CD4-positive, CD25-positive, alpha-beta regulatory T cell (primary cell): Measurements from ENCODE around the gene INSIG2. TPM values are rescaled to one million over a fixed set of nuclear protein-coding genes. Genes with fewer than 3 reads are reported as not detected.

Source experiments
- ATAC-seq, 2 donors: fragments of 150-1000 bp; cut with Tn5 transposase; one replicate each; pipeline ENCODE4 v1.10.0; 2021; ENCODE audit warnings: low read depth in 2 of 2, moderate number of reproducible peaks in 2 of 2, moderate library complexity in 1 of 2
- DNase-seq, 3 donors: peaks; one replicate each; pipeline versions ENCODE4 v3.0.0 to v3.0.0-alpha.2; 2012 to 2022; ENCODE audit warnings: mixed read lengths in 1 of 3
- H3K27ac ChIP-seq: one replicate; pipeline ENCODE4 v1.7.0; 2013; ENCODE audit warnings: mild to moderate bottlenecking, low read length; ENCODE audit not compliant: insufficient read depth, poor library complexity, severe bottlenecking
- H3K27me3 ChIP-seq: one replicate; pipeline ENCODE4 v1.7.0; 2013; ENCODE audit warnings: low read length; ENCODE audit not compliant: control insufficient read depth, insufficient read depth
- H3K36me3 ChIP-seq: one replicate; pipeline ENCODE4 v1.7.0; 2013; ENCODE audit warnings: mild to moderate bottlenecking, low read length, moderate library complexity; ENCODE audit not compliant: control insufficient read depth, insufficient read depth
- H3K4me1 ChIP-seq: 2 replicates; pipeline ENCODE4 v1.7.0; 2013; ENCODE audit warnings: mild to moderate bottlenecking, low read length; ENCODE audit not compliant: insufficient read depth, control insufficient read depth, poor library complexity, severe bottlenecking
- H3K4me3 ChIP-seq: one replicate; pipeline ENCODE4 v1.7.0; 2013; ENCODE audit warnings: low read depth, mild to moderate bottlenecking, low read length, moderate library complexity
- H3K9me3 ChIP-seq, 2 experiments: 1 replicate in 1 of 2; 2 replicates in 1 of 2; pipeline ENCODE4 v1.7.0; 2013; ENCODE audit warnings: low read length in 2 of 2, mild to moderate bottlenecking in 1 of 2, moderate library complexity in 1 of 2; ENCODE audit not compliant: control insufficient read depth in 2 of 2
- H3K27ac Mint-ChIP-seq, 3 donors: one replicate each; pipeline ENCODE4 v1.8.0; 2020 to 2022; ENCODE audit warnings: mild to moderate bottlenecking in 3 of 3, mixed read lengths in 3 of 3, moderate library complexity in 2 of 3
- H3K27me3 Mint-ChIP-seq: one replicate; pipeline ENCODE4 v1.8.0; 2022; ENCODE audit warnings: mild to moderate bottlenecking, mixed read lengths
- H3K36me3 Mint-ChIP-seq: one replicate; pipeline ENCODE4 v1.8.0; 2020; ENCODE audit warnings: mixed read lengths
- H3K4me1 Mint-ChIP-seq, 4 donors: one replicate each; pipeline ENCODE4 v1.8.0; 2020 to 2022; ENCODE audit warnings: mixed read lengths in 4 of 4, mild to moderate bottlenecking in 1 of 4
- H3K4me3 Mint-ChIP-seq, 4 donors: one replicate each; pipeline ENCODE4 v1.8.0; 2020 to 2022; ENCODE audit warnings: mild to moderate bottlenecking in 4 of 4, mixed read lengths in 4 of 4, moderate library complexity in 3 of 4
- H3K9me3 Mint-ChIP-seq, 7 donors: one replicate each; pipeline ENCODE4 v1.8.0; 2020 to 2022; ENCODE audit warnings: mixed read lengths in 7 of 7, mild to moderate bottlenecking in 3 of 7, moderate library complexity in 2 of 7
- polyA plus RNA-seq, 4 donors: library from polyadenylated mRNA; unstranded; fragments of 300-500 nt; fragmentation: Illumina TruSeq; gene quantifications; one replicate each; pipeline ENCODE4 v1.2.3, GENCODE V29; 2021
- total RNA-seq: library from RNA; stranded (reverse); gene quantifications from one replicate; pipeline ENCODE4 v1.2.3, GENCODE V29; 2022

INSIG2 gene
- total and polyA plus RNA-seq, 5 donors from 2014 or later, result 11.3 to 29.2 (median 28.7) TPM

DNA sequence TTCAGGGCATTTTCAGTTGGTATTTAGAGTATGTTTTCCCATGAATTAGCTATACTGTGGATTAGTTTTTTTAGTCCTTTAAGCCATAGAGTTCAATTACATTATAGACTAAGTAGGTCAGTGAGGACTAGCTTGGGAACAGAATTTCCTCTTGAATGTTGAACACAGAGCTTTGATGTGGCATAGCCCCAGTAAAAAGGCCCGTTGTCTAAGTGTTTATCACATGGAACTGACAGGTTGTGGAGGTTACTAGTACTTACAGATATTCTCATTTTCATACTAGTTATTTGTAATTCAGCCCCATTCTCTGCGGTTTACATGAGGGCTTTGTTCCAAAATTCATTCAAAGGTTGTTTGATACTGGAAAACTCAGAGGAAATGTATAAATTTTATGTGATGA is 6.2 kb downstream of the INSIG2 start:
- peak in 1 of 3 donors; percentile 17 for DNase-seq
- Histone ChIP-seq H3K27me3 (no peaks in the 10 kb centered on the region), H3K27ac (no peak overlapping the region), H3K36me3 (peaks cover 29% of the 10 kb centered on the region), H3K4me1 (peaks cover 24% of the 10 kb centered on the region), H3K4me3 (peak overlapping the region; percentile 28), H3K9me3 (no peaks in the 10 kb centered on the region)
- Mint-ChIP-seq H3K27me3 (no peaks in the 10 kb centered on the region), H3K4me3 (peak overlapping the region in 2 of 4 donors; percentile 12 to 15), H3K9me3 (no peaks in the 10 kb centered on the region), H3K36me3 (peaks cover 17% of the 10 kb centered on the region), H3K4me1 (peaks cover 7 to 49% (median 30%) of the 10 kb centered on the region in 4 donors), H3K27ac (no peak overlapping the region)
- no peak for ATAC-seq

DNA sequence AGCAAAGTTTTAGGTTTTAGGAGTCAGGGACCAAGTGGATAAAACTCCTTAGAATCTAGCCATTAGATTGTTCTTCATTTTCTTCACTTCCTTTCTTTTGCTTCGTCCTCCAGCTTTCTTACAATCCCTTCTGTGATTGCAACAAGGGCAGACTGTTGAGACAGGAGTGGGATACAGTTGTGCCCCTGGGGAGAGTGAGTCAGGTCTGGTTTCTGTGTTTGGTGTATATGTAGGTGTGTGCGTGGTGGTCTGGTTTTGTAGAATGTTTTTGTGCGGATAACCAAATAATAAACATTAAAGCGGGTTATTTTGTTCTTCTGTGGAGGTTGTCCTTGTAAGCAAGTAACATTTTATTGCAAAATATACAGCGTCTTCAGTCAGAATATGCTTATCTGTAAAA is 7.3 kb downstream of the INSIG2 start:
- Histone ChIP-seq H3K9me3 (no peaks in the 10 kb centered on the region), H3K36me3 (peaks cover 34% of the 10 kb centered on the region), H3K4me3 (no peak overlapping the region), H3K4me1 (peaks cover 13% of the 10 kb centered on the region), H3K27me3 (no peaks in the 10 kb centered on the region), H3K27ac (no peak overlapping the region)
- no peak for DNase-seq
- ATAC-seq, result no peak
- Mint-ChIP-seq H3K27ac (peak overlapping the region in 1 of 3 donors; percentile 1), H3K36me3 (peaks cover 17% of the 10 kb centered on the region), H3K27me3 (no peaks in the 10 kb centered on the region), H3K4me1 (peaks cover 7 to 43% (median 28%) of the 10 kb centered on the region in 4 donors), H3K9me3 (no peaks in the 10 kb centered on the region), H3K4me3 (peak overlapping the region in 1 of 4 donors; percentile 3)

DNA sequence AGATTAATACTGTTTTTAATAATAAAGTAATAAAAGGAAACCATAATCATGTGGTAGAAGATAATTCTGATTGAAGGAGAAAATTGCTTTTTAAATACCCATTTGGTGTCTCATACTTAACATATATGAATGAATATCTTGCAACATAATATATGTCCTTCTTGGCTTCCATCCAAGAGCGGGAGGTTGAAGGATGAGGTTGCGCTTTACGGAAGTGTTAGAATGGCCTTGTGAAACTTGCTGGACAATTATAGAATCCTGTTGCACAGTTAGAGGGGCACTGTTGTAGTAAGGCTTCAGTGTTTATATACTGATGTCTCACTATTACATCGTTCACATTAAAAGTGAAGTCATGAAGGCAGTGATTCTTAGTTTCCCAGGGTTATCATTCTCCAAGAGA is 9.4 kb downstream of the INSIG2 start:
- Histone ChIP-seq H3K27me3 (no peaks in the 10 kb centered on the region), H3K4me3 (no peak overlapping the region), H3K36me3 (peaks cover 46% of the 10 kb centered on the region), H3K9me3 (no peaks in the 10 kb centered on the region), H3K4me1 (peaks cover 12% of the 10 kb centered on the region), H3K27ac (no peak overlapping the region)
- Mint-ChIP-seq H3K27ac (no peak overlapping the region), H3K36me3 (peaks cover 21% of the 10 kb centered on the region), H3K27me3 (no peaks in the 10 kb centered on the region), H3K4me3 (no peak overlapping the region), H3K4me1 (peaks cover 7 to 41% (median 25%) of the 10 kb centered on the region in 4 donors), H3K9me3 (no peaks in the 10 kb centered on the region)
- ATAC-seq (no peak), DNase-seq (no peak)

DNA sequence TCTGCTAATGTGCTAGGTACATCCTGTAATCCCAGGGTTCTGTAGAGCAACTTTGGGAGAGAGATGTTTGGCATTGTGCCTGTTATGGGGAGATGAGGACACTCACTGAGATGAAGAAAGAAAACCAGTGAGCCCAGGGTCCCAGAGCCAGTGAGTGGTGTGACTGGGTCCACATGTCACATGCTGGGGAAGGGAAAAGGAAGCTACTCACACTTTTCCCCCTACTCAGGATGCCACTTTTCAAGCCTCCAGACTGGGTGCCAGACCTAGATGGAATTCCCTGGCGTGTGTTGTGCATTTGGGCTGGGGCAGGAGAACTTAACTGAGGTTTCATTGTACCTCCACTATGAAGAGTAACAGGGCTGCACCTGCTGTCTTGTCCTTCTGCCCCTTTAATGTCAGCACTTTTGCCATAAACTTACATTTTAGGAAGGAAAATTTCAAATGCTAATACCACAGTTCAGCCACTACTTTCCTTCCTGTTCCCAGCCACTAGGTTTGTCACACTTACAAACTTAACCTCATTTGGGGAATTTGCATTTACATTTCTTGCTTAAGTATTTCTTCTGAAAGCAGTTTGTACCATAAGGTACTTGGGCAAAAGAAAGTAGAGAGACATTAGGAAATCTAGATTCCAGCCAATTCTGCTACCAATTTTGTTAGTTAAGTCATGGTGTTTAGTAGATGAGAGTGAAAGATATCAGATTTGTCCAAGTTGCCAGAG is 10.2 kb downstream of the INSIG2 start:
- H3K27me3 ChIP-seq, result no peaks in the 10 kb centered on the region
- H3K4me3 ChIP-seq, result no peak overlapping the region
- Mint-ChIP-seq H3K36me3 (peaks cover 20% of the 10 kb centered on the region), H3K4me1 (peaks cover 7 to 40% (median 25%) of the 10 kb centered on the region in 4 donors), H3K27me3 (no peaks in the 10 kb centered on the region), H3K9me3 (no peaks in the 10 kb centered on the region), H3K4me3 (no peak overlapping the region), H3K27ac (no peak overlapping the region)
- no peak overlapping the region for H3K27ac ChIP-seq
- peaks cover 49% of the 10 kb centered on the region for H3K36me3 ChIP-seq
- H3K4me1 ChIP-seq, result peaks cover 12% of the 10 kb centered on the region
- no peak for ATAC-seq
- H3K9me3 ChIP-seq, result no peaks in the 10 kb centered on the region
- DNase-seq, result no peak

DNA sequence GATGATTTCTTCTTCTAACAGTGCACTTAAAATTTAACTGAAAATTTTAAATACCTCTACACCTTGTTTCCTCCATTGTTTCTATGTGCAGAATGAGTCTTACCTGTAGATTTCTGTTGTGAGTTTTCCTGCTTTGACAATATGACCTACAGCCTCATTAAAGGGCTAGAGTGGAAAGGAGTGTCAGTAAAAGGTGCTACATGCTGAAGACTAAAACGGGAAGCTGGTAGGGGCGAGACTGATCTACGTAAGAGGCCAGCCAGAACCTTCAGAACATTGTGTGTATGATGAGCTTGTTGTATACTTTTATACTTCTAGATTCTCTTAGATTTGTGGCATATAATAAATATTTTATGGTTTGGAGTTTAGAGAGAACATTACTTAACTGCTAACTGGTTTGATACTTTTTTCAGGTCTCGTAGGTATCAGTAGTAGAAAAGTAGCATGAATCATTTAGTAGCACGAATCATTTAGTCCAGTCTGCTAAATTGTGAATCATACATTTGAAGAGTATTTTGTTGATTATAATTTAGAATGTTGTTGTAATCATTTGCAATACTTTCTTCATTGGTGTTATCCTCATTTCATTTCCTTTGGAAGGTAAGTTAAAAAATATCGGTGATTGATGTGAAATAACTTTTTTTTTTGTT is 14.3 kb downstream of the INSIG2 start:
- no peak overlapping the region for H3K4me3 ChIP-seq
- Mint-ChIP-seq H3K27ac (no peak overlapping the region), H3K4me1 (peaks cover 7 to 17% (median 10%) of the 10 kb centered on the region in 4 donors), H3K9me3 (peaks cover 0 to 2% (median 0%) of the 10 kb centered on the region in 7 donors), H3K4me3 (no peak overlapping the region), H3K27me3 (no peaks in the 10 kb centered on the region), H3K36me3 (peaks cover 44% of the 10 kb centered on the region)
- DNase-seq (no peak), ATAC-seq (no peak)
- H3K4me1 ChIP-seq, result no peaks in the 10 kb centered on the region
- no peaks in the 10 kb centered on the region for H3K9me3 ChIP-seq
- H3K27me3 ChIP-seq, result no peaks in the 10 kb centered on the region
- peaks cover 53% of the 10 kb centered on the region for H3K36me3 ChIP-seq
- H3K27ac ChIP-seq, result no peak overlapping the region

DNA sequence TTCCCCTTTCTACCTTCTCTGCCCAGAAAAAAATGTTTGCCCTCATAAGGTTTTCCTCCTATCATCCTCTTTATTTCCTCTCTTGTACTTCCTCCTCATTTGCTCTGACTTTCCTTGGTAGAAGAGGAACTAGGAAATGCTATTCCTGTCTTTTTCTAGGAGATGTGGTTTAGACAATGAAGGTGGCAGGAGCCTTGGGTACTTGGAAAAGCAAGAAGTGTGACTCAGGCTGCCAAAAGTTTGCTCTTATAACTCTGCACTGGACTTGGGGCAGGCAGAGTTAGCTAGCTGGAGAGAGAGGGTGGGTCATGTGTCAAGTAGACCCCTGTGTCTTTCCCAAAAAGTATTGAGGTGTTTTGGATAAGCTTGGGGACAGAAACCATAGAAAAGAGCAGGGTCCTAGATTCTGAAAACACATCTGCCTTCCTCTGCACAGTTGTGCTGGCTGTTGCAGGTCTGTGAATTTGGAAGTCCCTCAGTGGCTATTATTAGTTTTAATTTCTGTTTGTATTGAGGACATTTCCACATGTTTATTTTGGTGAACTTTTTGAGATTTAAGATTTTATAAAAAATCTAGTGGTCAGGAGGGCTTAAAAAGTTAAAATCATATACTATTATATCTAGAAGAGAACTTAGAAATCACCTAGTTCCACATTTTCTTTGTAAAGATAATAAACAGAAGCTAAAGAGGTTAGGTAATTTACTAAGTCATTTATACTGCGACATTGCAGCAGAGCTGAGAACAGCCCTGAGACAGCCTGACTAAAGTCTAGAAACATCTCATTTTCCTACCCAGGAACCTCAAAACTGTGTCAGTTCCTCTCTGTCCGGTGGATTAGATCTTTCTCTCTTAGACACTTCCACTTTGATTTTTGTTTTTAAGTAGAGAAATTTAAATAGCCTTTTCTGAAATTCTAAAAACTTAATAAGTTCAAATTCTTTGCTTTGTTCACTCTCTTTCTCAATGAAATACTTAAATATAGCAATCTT is 16.0 kb downstream of the INSIG2 start:
- Histone ChIP-seq H3K27me3 (no peaks in the 10 kb centered on the region), H3K4me1 (no peaks in the 10 kb centered on the region), H3K27ac (no peak overlapping the region), H3K4me3 (no peak overlapping the region), H3K9me3 (no peaks in the 10 kb centered on the region), H3K36me3 (peaks cover 53% of the 10 kb centered on the region)
- DNase-seq (peak in 1 of 3 donors; percentile 13), ATAC-seq (no peak)
- Mint-ChIP-seq H3K27me3 (no peaks in the 10 kb centered on the region), H3K4me3 (no peak overlapping the region), H3K36me3 (peaks cover 38% of the 10 kb centered on the region), H3K4me1 (peaks cover 0 to 12% (median 8%) of the 10 kb centered on the region in 4 donors), H3K9me3 (peaks cover 0 to 2% (median 0%) of the 10 kb centered on the region in 7 donors), H3K27ac (peak overlapping the region in 1 of 3 donors; percentile 88)

DNA sequence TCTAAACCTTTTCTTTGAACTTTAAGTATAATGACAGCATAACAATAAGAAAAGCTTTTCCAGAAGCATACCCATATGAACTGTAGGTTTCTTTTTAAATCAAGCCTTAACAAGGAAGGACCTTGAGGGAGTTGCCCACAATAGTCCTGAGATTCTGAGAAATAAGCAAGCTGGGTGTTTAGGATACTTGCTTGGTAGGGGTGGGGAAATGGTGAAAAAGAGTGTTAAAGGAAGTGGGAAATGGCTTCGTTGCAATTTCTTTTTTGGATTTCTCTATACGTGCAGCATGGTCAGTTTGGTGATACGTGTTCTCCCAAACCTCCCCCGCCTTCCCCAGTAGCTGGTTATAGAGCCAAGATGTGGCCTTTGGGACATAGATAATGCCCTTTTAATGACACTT is 17.2 kb downstream of the INSIG2 start:
- H3K27ac ChIP-seq, result no peak overlapping the region
- Mint-ChIP-seq H3K9me3 (peaks cover 0 to 2% (median 0%) of the 10 kb centered on the region in 7 donors), H3K4me3 (no peak overlapping the region), H3K36me3 (peaks cover 45% of the 10 kb centered on the region), H3K27ac (no peak overlapping the region), H3K27me3 (no peaks in the 10 kb centered on the region), H3K4me1 (peaks cover 0 to 14% (median 8%) of the 10 kb centered on the region in 4 donors)
- H3K27me3 ChIP-seq, result no peaks in the 10 kb centered on the region
- H3K36me3 ChIP-seq, result peaks cover 46% of the 10 kb centered on the region
- DNase-seq (no peak), ATAC-seq (no peak)
- no peak overlapping the region for H3K4me3 ChIP-seq
- H3K9me3 ChIP-seq, result no peaks in the 10 kb centered on the region
- no peaks in the 10 kb centered on the region for H3K4me1 ChIP-seq
